Choroid plexus epithelial cell (primary cell): ENCODE results near the gene FEN1.

ENCODE experiments used
- DNase-seq: peaks from one replicate; pipeline ENCODE4 v3.0.0-alpha.2; 2010; ENCODE audit warnings: low read depth
- H3K4me3 ChIP-seq: 2 replicates; pipeline ENCODE4 v1.5.1; 2011; ENCODE audit warnings: low read depth, mild to moderate bottlenecking, control low read depth, low read length, moderate library complexity
- TF ChIP-seq, protein P1 (sequence below): conservative IDR thresholded peaks from 2 replicates; pipeline ENCODE4 v1.5.1; 2011; ENCODE audit warnings: low read depth, mild to moderate bottlenecking, control low read depth, inconsistent platforms, low read length, moderate library complexity

FEN1 gene

DNA sequence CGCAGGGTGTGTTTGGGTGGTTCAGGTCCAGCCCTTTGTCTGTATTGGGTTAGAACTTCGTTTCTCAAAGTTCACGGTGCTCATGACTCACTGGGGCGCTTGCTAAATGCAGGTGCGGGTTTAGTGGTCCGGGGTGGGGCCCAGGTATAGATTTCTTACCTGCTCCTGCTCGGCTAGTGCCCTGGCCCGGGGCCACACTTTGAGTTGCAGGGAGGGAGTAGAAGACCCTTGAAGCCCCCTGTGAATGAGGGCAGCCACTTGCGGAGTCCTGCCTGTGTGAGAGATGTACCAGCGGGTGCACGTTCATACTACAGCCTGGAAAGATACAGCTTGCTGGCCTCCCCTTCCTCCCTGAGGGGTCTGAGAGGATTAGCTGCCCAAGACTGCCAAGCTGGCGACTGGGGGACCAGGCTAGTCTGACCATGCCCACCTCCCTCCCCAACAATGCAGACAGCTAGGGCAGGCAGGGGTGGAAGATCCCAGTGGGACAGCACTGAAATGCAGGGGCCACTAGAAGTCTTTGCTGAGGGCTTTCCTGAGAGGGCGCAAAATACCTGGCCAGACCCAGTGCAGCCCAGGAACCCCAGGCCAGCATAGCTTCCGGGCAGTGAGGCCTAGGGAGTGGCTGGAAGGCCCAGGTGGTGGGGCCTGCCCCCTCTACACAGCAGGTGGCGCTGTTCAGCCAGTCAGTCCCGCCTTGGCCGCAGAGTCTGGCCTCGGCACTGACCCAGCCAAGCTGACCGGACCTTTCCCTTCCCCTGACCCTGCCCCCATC is 45.3 kb upstream of the FEN1 start:
- TF ChIP-seq, protein P1, sequence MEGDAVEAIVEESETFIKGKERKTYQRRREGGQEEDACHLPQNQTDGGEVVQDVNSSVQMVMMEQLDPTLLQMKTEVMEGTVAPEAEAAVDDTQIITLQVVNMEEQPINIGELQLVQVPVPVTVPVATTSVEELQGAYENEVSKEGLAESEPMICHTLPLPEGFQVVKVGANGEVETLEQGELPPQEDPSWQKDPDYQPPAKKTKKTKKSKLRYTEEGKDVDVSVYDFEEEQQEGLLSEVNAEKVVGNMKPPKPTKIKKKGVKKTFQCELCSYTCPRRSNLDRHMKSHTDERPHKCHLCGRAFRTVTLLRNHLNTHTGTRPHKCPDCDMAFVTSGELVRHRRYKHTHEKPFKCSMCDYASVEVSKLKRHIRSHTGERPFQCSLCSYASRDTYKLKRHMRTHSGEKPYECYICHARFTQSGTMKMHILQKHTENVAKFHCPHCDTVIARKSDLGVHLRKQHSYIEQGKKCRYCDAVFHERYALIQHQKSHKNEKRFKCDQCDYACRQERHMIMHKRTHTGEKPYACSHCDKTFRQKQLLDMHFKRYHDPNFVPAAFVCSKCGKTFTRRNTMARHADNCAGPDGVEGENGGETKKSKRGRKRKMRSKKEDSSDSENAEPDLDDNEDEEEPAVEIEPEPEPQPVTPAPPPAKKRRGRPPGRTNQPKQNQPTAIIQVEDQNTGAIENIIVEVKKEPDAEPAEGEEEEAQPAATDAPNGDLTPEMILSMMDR, result peak; percentile 90
- DNase-seq, result peak; percentile 79
- no peak overlapping the region for H3K4me3 ChIP-seq

DNA sequence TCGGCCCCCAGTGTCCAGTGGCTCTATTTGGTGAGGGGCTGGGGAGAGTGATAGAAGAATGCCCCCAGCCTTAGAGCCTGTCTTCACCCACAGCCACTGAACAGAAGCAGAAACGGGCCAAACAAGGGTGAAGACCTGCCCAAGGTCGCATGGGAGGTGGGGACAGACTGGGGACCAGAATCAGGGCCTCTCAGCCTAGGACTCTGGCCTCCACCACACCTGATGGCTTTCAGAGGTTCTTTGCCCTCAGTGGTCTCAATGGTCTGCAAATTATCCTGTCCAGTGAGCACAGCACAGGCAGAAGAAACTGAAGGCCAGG is 44.8 kb upstream of the FEN1 start:
- DNase-seq, result no peak
- TF ChIP-seq, protein P1, result no peak
- H3K4me3 ChIP-seq, result no peak overlapping the region

DNA sequence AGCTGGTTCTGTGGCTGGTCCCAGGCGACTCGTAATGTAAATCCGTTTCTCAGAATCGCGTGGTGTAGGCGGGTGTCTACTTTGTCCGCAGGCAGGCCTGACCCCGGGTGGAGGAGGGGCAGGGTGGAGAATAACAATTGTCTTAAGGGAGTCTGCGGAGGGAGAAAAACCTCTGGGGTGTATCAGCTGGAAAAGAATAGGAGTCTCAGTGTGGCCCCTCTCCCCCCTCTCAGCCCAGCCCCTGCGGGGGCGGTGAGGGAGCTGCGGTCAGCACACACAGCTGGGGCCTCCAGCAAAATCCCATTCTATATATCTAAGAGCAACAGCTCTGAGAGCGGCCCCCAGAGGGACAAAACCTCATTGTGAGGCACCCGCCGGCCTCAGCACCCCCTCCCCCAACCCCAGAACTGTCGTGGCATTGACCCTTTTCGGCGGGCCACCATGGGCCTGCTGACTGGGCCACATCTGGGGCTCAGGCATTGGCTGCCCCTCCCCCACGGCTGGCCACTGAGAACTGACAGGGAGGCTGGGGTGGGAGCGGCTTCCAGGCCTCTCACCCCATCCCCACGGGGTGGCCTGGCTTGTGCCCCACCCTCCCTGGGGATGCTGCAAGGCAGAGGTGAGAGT is 43.0 kb upstream of the FEN1 start:
- TF ChIP-seq, protein P1, result no peak
- H3K4me3 ChIP-seq, result no peak overlapping the region
- peak; percentile 54 for DNase-seq

DNA sequence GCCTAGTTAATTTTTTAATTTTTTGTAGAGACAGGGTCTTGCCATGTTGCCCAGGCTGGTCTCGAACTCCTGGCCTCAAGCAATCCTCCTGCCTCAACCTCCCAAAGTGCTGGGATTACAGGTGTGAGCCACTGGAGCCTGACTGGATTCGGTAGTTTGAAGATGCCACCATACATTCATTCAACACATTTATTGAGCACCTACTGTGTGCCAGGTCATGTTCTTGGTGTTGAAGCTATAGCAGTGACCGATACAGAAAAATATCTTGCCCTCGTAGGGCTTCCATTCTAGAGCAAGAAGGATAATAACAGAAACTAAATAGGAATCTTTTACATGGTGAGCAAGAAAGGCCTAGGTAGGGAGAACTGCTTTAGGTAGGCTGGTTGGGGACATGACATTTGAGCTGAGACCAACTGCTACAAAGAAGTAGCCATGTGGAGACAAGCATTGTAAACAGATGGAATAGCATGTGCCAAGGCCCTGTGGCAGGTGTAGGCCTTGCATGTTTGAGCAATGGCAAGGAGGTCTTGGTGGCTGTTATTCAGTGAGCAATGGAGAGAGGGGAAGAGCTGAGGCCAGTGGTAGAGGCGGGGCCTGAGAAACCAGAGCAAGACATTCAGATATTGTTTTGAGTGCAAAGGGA is 42.0 kb upstream of the FEN1 start:
- H3K4me3 ChIP-seq, result no peak overlapping the region
- TF ChIP-seq, protein P1, result no peak
- DNase-seq, result no peak

DNA sequence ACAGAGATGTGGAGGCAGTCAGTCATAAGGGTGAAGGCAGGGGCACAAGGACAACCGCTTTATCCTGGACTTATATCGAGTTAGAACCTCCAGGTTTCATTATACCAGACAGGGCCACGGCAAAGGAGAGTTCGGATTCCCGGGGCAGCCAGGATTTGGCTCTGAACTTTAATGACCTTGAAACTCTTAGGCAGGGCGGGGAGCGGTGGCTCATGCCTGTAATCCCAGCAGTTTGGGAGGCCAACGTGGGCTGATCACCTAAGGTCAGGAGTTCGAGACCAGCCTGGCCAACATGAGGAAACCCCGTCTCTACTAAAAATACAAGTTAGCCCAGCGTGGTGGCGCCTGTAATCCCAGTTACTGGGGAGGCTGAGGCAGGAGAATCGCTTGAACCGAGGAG is 41.3 kb upstream of the FEN1 start:
- TF ChIP-seq, protein P1, result no peak

DNA sequence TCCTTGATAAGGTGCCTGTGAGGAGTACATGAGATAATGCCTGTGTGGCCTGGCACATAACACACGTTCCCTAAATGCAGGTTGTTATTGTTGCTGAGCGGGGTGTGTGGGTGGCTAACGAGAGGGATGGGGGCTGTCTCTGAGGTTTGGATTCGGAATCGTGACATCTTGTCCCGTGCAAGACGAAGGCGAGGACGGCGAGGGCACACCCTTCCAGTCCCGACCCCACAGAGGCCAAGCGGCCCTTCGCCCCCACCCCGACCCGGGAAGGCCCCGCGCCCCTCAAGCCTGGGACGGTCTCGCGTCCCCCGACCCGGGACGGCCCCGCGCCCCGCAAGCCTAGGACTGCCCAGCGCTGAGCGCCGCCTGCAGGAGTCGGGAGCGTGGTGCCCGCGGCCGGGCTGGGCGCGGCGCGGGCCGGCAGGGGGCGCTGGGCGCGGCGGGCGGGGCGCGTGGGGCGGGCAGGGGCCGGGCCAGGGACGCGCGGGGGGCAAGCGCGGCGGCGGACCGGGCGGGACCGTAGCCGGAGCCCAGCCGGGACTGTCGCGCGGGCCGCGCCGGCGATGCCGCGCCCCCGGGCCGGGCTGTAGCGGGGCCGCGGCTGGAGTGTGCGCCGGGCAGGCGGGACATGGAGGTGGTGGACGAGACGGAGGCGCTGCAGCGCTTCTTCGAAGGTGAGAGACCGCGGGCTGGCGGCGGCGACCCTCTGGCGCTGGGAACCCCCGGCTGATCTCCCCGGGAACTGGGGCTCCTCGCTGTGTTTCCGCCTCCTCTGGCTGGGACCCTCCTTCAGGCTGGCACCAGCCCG is 40.4 kb upstream of the FEN1 start, which contains the start of gene MYRF:
TSS of gene MYRF (plus strand) at position 520 of the 808 bp plus-strand sequence. CDS start at position 629, 109 bp downstream.
- no peak for DNase-seq
- TF ChIP-seq, protein P1, result peak; percentile 45
- H3K4me3 ChIP-seq, result peak within 1 kb of the TSS; percentile 73

More for the DNA sequence above, 41.3 kb upstream of the FEN1 start:
- H3K4me3 ChIP-seq, result no peak overlapping the region
- no peak for DNase-seq
